B cell (primary cell): ENCODE data around the gene DNAH12.

Experiments
- EZH2 ChIP-seq: IDR thresholded peaks from 2 replicates; pipeline ENCODE4 v1.6.1; 2012; ENCODE audit warnings: borderline replicate concordance, low read depth, mild to moderate bottlenecking, moderate library complexity, low read length; ENCODE audit not compliant: insufficient read depth, poor library complexity, severe bottlenecking
- TF ChIP-seq, protein P1 (sequence below): fragments of 200-600 bp; IDR thresholded peaks from one replicate; pipeline ENCODE4 v1.8.0; 2022; ENCODE audit warnings: antibody characterized with exemption, mild to moderate bottlenecking

DNA sequence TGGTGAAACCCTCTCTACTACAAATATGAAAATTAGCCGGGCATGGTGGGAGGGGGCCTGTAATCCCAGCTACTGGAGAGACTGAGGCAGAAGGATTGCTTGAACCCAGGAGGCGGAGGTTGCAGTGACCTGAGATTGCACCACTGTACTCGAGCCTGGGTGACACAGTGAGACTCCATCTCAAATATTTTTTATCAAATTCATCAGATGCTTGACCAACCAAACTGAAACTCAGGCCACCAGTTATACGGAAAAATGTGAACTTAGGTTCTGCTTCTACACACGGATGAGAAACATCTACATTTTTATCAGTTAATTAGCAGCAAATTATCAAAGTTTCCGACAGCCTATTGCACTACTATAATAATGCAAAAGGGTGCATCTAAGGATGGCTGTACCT, 48.2 kb upstream of the DNAH12 start:
- TF ChIP-seq, protein P1, sequence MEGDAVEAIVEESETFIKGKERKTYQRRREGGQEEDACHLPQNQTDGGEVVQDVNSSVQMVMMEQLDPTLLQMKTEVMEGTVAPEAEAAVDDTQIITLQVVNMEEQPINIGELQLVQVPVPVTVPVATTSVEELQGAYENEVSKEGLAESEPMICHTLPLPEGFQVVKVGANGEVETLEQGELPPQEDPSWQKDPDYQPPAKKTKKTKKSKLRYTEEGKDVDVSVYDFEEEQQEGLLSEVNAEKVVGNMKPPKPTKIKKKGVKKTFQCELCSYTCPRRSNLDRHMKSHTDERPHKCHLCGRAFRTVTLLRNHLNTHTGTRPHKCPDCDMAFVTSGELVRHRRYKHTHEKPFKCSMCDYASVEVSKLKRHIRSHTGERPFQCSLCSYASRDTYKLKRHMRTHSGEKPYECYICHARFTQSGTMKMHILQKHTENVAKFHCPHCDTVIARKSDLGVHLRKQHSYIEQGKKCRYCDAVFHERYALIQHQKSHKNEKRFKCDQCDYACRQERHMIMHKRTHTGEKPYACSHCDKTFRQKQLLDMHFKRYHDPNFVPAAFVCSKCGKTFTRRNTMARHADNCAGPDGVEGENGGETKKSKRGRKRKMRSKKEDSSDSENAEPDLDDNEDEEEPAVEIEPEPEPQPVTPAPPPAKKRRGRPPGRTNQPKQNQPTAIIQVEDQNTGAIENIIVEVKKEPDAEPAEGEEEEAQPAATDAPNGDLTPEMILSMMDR = no peak
- no peak for TF ChIP-seq EZH2
